Subcutaneous preadipocyte (primary cell): ENCODE results near the gene ITGB4. TPM values are rescaled to one million over a fixed set of nuclear protein-coding genes. Genes with fewer than 3 reads are reported as not detected.

ENCODE experiments used
- total RNA-seq: library from RNA; depleted of rRNA; stranded (reverse); fragments of >200 nt; gene quantifications from 2 replicates; pipeline ENCODE4 v1.2.3, GENCODE V29; 2012

The ITGB4 gene
- 0.20 TPM in 1 of 2 replicates, not detected in the other for total RNA-seq

DNA sequence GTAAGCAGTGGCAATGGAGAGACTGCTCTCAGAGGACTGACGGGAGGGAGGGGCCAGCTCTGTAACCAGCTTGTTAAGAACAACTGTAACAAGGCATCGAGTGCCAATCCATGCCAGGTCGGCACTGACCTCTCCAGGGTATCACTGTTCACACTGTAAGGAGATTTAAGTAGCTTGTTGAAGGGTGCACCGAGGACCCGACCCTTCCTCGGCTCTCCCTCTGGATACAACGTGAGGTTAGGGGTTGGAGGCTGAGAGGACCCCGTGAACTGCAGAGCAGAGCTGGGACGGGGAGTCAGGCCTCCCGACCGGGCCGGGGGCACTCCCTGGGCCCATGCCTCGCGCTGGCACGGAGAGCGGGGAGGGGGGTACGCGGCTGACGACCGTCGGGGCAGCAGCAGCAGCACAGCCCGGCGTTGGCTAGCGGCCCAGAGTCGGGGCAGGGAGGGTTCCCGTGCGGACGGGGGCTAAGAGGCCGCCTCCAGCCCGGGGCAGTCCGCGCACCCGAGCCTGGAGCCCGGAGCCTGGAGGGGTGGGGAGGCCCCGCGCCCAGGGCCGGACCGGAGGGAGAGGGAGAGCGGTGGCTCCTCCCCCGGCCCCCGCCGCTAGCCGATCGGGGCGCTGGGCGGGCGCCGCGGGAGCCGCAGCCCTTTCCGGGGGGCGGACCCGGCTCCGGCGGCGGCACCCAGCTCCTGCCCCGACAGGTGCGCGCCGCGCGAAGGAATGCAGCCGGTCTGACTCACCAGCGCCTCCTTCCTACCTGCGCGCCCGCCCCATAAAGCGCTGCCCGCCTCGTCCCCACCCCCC, at the start of gene ITGB4:
Gene ITGB4 (plus strand): TSS at position 804 of the 807 bp plus-strand sequence. CDS start 3,245 bp downstream, outside the sequence.

GRCh38 chr17:75764711-75765421, 43.6 kb downstream of the ITGB4 start, which contains the start of gene GALK1:
Gene GALK1, minus strand, starts transcription at chr17:75765192. Its CDS starts 56 bp downstream, at chr17:75765136.

GRCh38 chr17:75784473-75785015, 63.3 kb downstream of the ITGB4 start, which contains the start of gene UNK:
Gene UNK, plus strand, starts transcription at chr17:75784806. Its CDS starts 75 bp downstream, at chr17:75784881.

Other genes with a start within 250 kb of the ITGB4 start
- 5.5 and 7.2 TPM in 2 replicates for gene CASKIN2, start 205.9 kb upstream of the ITGB4 start, total RNA-seq
- 8.8 and 12.1 TPM in 2 replicates for gene TSEN54, start 204.9 kb upstream of the ITGB4 start, total RNA-seq
- 0.20 TPM in 1 of 2 replicates, not detected in the other for gene LLGL2, start 195.8 kb upstream of the ITGB4 start, total RNA-seq
- 0.73 and 0.78 TPM in 2 replicates for gene MYO15B, start 133.7 kb upstream of the ITGB4 start, total RNA-seq
- not detected in 2 replicates for gene SMIM5, start 88.0 kb upstream of the ITGB4 start, total RNA-seq
- 20.6 and 23.1 TPM in 2 replicates for gene RECQL5, start 54.3 kb upstream of the ITGB4 start, total RNA-seq
- 51.0 and 51.4 TPM in 2 replicates for gene SAP30BP, start 54.1 kb upstream of the ITGB4 start, total RNA-seq
- 48.3 and 71.7 TPM in 2 replicates for gene GALK1, start 43.7 kb downstream of the ITGB4 start, total RNA-seq
- gene UNK, start 63.3 kb downstream of the ITGB4 start, total RNA-seq: 15.8 and 16.0 TPM in 2 replicates
- 0.20 and 0.37 TPM in 2 replicates for gene UNC13D, start 122.9 kb downstream of the ITGB4 start, total RNA-seq
- 19.5 and 24.2 TPM in 2 replicates for gene WBP2, start 133.9 kb downstream of the ITGB4 start, total RNA-seq
- 22.0 and 25.6 TPM in 2 replicates for gene TRIM47, start 157.1 kb downstream of the ITGB4 start, total RNA-seq
- 14.7 and 21.9 TPM in 2 replicates for gene TRIM65, start 175.5 kb downstream of the ITGB4 start, total RNA-seq
- gene MRPL38, start 183.4 kb downstream of the ITGB4 start, total RNA-seq: 52.8 and 52.9 TPM in 2 replicates
- 9.2 and 12.3 TPM in 2 replicates for gene FBF1, start 219.6 kb downstream of the ITGB4 start, total RNA-seq